NCI-H526 treated with DMSO at 0.1 percent for 48 hours (cell line): ENCODE measurements around the gene PTGDS.
"Not testable (repeated sequence)": the region's sequence is repeated elsewhere in the genome, so short reads cannot be mapped to it uniquely, and the experiment has no call there.

ENCODE experiments used
- DNase-seq: peaks from one replicate; lab custom pipeline; 2025; lab: John Stamatoyannopoulos, UW

The PTGDS gene

DNA sequence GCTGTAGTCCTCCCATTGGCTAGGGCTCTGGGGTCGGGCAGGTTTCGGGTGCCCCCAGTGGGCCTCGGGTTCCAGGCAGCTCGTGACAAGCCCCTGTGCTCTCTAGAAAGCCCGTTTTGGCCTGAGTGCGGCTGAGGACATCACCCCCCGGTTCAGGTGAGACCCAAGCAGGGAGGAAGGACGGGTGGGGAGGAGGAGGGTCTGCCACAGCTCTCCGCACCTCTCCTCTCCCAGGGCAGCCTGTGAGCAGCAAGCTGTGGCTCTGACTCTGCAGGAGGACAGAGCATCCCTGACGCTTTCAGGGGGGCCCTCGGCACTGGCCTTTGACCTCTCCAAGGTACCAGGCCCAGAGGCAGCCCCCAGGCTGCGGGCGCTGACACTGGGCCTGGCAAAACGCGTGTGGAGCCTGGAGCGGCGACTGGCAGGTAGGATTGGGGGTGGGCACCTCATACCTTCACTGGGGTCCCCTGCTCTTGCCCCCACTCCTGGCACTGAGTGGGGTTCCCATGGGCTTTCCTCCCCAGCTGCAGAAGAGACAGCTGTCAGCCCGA lies 15.6 kb downstream of the PTGDS start:
- no peak for DNase-seq

- no peak for DNase-seq
These were observed 17.0 kb downstream of the PTGDS start for GRCh38 chr9:136994180-136994887.

GRCh38 chr9:136994888-136995230 lies 17.6 kb downstream of the PTGDS start:
- DNase-seq, result no peak

GRCh38 chr9:136995362-136995761 lies 18.1 kb downstream of the PTGDS start:
- DNase-seq, result no peak

- no peak for DNase-seq
These were observed 18.5 kb downstream of the PTGDS start for GRCh38 chr9:136995772-136996311.

DNA sequence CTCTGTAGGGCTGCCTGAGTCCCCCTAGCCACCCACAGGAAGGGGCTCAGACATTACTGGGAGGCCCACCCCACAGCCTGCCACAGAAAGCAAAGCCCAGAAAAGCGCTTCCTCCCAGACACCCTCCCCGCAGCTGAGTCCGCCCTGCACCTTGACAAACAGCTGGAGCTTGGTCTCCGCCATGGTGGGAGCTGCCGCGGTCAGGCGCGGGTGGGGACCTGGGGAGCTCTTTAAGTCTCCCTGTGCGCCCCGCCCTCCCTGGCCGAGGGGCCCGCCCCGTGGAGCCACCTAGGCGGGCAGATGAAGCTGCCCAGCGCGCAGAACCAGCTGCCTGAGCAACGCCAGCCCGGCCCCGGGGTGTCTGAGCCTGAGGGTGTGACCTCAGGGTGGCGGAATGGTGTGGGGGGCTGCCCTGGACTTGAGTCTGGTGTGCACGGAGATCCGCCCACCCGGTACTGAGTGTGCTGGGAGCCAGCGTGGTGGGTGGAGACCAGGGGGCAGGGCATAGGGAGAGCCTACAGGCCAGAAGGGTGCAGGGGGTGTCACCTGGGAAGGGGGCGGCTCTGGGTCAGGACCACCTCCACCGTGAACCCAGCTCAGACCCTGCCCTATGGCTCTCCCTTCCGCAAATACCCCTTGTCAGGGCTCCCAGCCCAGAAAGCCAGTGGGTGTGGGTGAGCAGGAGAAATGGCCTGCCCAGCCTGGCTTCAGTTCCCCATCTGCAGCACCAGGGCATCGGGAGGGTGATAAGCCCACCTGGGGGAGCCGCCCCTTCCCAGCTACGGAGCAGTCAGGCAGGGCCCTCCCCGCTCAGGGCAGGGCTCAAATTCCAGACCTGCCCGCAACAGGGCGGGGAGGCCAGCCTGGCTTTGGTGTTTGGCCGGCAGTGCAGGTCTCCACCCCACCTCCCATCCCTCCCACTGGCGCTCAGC lies 19.3 kb downstream of the PTGDS start, which contains the start of gene CLIC3:
TSS of gene CLIC3 (minus strand) at position 208 of the 932 bp plus-strand sequence. CDS start at position 183, 25 bp downstream.
- DNase-seq, result no peak

DNA sequence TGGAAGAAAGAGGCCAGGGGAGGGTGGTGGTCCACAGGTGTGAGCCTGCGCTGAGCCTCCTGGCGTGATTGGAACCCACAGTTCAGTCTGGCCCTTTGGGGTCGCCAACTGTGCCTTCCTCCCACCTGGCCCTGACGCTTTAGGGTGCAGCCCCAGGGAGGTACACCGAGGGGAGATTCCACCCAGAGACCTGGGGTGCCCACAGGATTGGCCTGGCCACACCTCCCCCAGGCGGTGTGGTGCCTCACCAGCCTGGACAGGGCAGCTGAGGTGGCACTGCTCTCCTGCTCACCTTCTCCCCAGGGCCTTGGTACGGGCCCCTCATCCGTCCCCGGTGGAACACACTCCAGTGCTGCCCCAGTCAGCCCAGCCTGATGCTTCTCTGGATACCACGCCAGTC lies 20.1 kb downstream of the PTGDS start:
- no peak for DNase-seq

- DNase-seq, result no peak
These were observed 20.5 kb downstream of the PTGDS start for GRCh38 chr9:136997830-136998234.

DNA sequence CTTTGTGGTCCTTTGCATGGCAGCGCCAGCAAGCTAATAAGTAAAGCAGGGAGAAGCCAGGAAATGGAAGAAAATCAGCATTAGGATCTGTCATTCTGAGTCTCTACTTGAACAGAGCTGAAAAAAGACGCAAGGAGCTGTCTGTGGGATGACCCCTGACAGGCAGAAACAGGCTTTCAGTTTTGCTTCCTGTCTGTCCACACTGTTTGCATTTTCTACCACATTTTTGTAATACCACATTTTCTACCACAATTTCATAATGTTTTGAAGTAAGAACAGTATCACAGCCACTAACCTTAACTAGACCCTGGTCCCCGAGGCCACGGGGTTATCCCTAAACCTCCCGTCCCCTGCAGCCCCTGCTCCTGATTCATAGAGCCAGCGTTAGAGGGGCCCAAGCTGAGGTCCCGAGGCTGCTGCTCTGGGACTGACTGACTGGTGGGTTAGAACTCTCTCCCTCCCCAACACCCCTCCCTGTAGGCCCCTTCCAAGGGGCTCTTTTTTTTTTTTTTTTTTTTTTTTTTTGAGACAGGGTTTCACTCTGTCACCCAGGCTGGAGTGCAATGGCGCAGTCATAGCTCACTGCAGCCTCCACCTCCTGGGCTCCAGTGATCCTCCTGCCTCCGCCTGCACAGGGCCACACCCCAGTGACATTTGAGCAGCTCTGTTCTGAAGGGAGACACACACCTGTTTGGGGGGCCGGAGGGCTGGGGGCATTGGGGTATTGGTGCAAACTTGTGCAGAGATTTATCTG lies 23.1 kb downstream of the PTGDS start:
- DNase-seq, result no peak

- no peak for DNase-seq
These were observed 24.7 kb downstream of the PTGDS start for GRCh38 chr9:137001857-137002645.

GRCh38 chr9:137002646-137003041 lies 25.3 kb downstream of the PTGDS start:
- DNase-seq, result no peak

- DNase-seq, result not testable (repeated sequence)
These were observed 27.0 kb downstream of the PTGDS start for GRCh38 chr9:137004285-137004684.

GRCh38 chr9:137006116-137007003 lies 29.1 kb downstream of the PTGDS start:
- no peak for DNase-seq

DNA sequence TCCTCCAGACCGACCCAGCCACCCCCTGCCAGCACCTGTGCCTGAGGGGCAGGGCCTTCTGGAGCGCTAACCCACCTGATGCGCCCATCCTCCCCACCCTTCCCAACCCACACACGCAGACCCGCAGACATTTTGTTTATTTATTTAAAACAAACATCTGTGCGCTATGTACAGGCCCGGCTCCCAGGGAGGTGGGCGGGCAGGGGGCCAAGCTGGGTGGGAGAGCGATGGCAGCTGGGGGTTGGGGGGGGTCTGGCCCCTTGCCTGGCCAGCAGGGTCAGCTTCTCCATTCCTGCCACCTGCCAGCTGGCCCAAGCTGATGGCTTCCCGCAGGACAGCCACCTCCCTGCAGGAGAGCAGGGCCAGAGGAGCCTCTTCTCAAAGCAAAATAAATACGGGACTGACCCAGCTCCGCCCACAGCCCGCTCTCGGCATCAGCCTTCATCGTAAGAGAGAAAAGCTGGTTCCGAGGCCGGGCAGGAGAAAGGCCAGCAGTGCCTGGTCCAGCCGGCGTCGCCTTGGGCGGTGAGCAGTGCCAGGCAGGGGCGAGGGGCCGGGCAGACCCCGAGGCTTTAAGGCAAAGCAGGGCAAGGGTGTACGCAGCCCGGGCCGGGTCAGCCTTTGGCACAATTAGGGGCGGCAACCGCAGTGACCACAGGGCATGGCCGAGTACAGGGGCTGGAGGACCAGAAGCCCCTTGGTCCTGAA lies 30.0 kb downstream of the PTGDS start:
- no peak for DNase-seq

- no peak for DNase-seq
These were observed 30.5 kb downstream of the PTGDS start for GRCh38 chr9:137007816-137008270.

- no peak for DNase-seq
These were observed 31.0 kb downstream of the PTGDS start for GRCh38 chr9:137008312-137008711.

DNA sequence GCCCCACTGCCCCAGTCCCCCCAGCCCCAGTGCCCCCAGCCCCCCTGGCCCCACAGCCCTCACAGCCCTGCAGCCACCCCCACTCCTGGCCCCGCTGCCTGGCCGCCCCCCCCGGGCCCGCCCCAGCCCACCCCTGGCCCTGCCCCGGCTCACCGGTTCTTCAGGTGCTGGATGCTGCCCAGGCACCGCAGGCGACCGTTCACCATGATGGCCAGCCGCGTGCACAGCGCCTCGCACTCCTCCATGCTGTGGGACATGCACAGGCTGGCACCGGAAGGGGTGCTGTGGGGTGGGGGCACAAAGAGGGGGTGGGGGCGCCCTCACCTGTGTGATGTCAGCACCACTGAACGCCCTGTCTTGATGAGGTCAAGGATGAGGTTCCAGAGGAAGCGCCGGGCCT lies 31.9 kb downstream of the PTGDS start:
- DNase-seq, result no peak

GRCh38 chr9:137009938-137010732 lies 32.8 kb downstream of the PTGDS start:
- no peak for DNase-seq
